GM23338 (cell line): ENCODE results near the gene CGGBP1. TPM values are rescaled to one million over a fixed set of nuclear protein-coding genes. Genes with fewer than 3 reads are reported as not detected.

ENCODE experiments used
- ATAC-seq: fragments of 200-7000 bp; cut with Tn5 transposase; 3 replicates; pipeline ENCODE4 v1.9.1; 2020
- DNase-seq: peaks from one replicate; pipeline ENCODE4 v3.0.0-alpha.2; 2015; ENCODE audit warnings: low spot score
- H2AFZ ChIP-seq: fragments of 200-600 bp; sonication (generic); 2 replicates; pipeline ENCODE4 v1.8.0; 2016; ENCODE audit warnings: antibody characterized with exemption, mild to moderate bottlenecking, moderate library complexity
- H3F3A ChIP-seq: fragments of 200-600 bp; sonication (generic); replicated peaks from 2 replicates; pipeline ENCODE4 v1.8.0; 2017; ENCODE audit warnings: antibody characterized with exemption, mixed run types, low read depth
- H3K27ac ChIP-seq: fragments of 200-600 bp; sonication (generic); 2 replicates; pipeline ENCODE4 v1.6.1; 2016; ENCODE audit warnings: low read depth
- H3K27me3 ChIP-seq: fragments of 200-600 bp; sonication (generic); 2 replicates; pipeline ENCODE4 v1.8.0; 2016; ENCODE audit warnings: mild to moderate bottlenecking, mixed run types, moderate library complexity; ENCODE audit not compliant: insufficient read depth
- H3K36me3 ChIP-seq: fragments of 200-600 bp; sonication (generic); 2 replicates; pipeline ENCODE4 v1.8.0; 2016; ENCODE audit warnings: mild to moderate bottlenecking; ENCODE audit not compliant: insufficient read depth
- H3K4me1 ChIP-seq: fragments of 200-600 bp; sonication (generic); 2 replicates; pipeline ENCODE4 v1.8.0; 2016; ENCODE audit warnings: mild to moderate bottlenecking, moderate library complexity; ENCODE audit not compliant: insufficient read depth
- H3K4me2 ChIP-seq: fragments of 200-600 bp; sonication (generic); 2 replicates; pipeline ENCODE4 v1.7.1; 2017; ENCODE audit warnings: mixed run types
- H3K4me3 ChIP-seq: fragments of 200-600 bp; sonication (generic); 2 replicates; pipeline ENCODE4 v1.6.1; 2016; ENCODE audit warnings: mixed run types
- H3K79me2 ChIP-seq: fragments of 200-600 bp; sonication (generic); replicated peaks from 2 replicates; pipeline ENCODE4 v1.8.0; 2017; ENCODE audit warnings: mild to moderate bottlenecking; ENCODE audit not compliant: insufficient read depth
- H3K9me2 ChIP-seq: fragments of 200-600 bp; sonication (generic); 2 replicates; pipeline ENCODE4 v1.8.0; 2017; ENCODE audit not compliant: insufficient read depth
- H4K20me1 ChIP-seq: fragments of 200-600 bp; sonication (generic); replicated peaks from 2 replicates; pipeline ENCODE4 v1.8.0; 2017; ENCODE audit warnings: mild to moderate bottlenecking; ENCODE audit not compliant: insufficient read depth
- H3K27ac Mint-ChIP-seq: 2 replicates; pipeline ENCODE4 v1.8.0; 2020; ENCODE audit warnings: inconsistent platforms, mild to moderate bottlenecking, moderate library complexity, mixed read lengths
- H3K27me3 Mint-ChIP-seq: 3 replicates; pipeline ENCODE4 v1.8.0; 2022; ENCODE audit warnings: low read depth, mild to moderate bottlenecking, moderate library complexity, mixed read lengths, inconsistent platforms; ENCODE audit not compliant: insufficient read depth, poor library complexity
- H3K36me3 Mint-ChIP-seq: 3 replicates; pipeline ENCODE4 v1.8.0; 2021; ENCODE audit warnings: low read depth, mild to moderate bottlenecking, inconsistent platforms, moderate library complexity, mixed read lengths
- H3K4me1 Mint-ChIP-seq: 3 replicates; pipeline ENCODE4 v1.8.0; 2020; ENCODE audit warnings: mild to moderate bottlenecking, inconsistent platforms, mixed read lengths
- H3K4me3 Mint-ChIP-seq: 3 replicates; pipeline ENCODE4 v1.8.0; 2021; ENCODE audit warnings: moderate library complexity, mild to moderate bottlenecking, inconsistent platforms, mixed read lengths
- H3K9me3 Mint-ChIP-seq: 3 replicates; pipeline ENCODE4 v1.8.0; 2020; ENCODE audit warnings: moderate library complexity, mild to moderate bottlenecking, inconsistent platforms, mixed read lengths
- CREB1 ChIP-seq: fragments of 250-450 bp; sonication (Bioruptor Pico); IDR thresholded peaks from 2 replicates; pipeline ENCODE4 v1.5.0; 2020; ENCODE audit warnings: low read depth, mild to moderate bottlenecking, moderate library complexity
- CTCF ChIP-seq, 2 experiments: fragments of 200-600 bp in 1 of 2; sonication (generic) in 1 of 2; conservative IDR thresholded peaks; 2 replicates each; pipeline versions ENCODE4 v1.5.1 to v1.6.1; 2016 to 2017; ENCODE audit warnings: antibody characterized with exemption in 2 of 2, low read depth in 2 of 2, mild to moderate bottlenecking in 2 of 2, moderate library complexity in 1 of 2
- EZH2 ChIP-seq: fragments of 200-600 bp; sonication (generic); IDR thresholded peaks from one replicate; pipeline ENCODE4 v1.8.0; 2017; ENCODE audit warnings: antibody characterized with exemption, mild to moderate bottlenecking, low read depth; ENCODE audit not compliant: unreplicated experiment
- JUNB ChIP-seq: IDR thresholded peaks from one replicate; pipeline ENCODE4 v1.6.1; 2016; ENCODE audit warnings: antibody characterized with exemption; ENCODE audit not compliant: unreplicated experiment
- NANOG ChIP-seq: IDR thresholded peaks from 2 replicates; pipeline ENCODE4 v1.6.1; 2016; ENCODE audit warnings: antibody characterized with exemption, borderline replicate concordance
- POLR2AphosphoS5 ChIP-seq: IDR thresholded peaks from 2 replicates; pipeline ENCODE4 v1.6.1; 2016; ENCODE audit warnings: antibody characterized with exemption, low read depth
- REST ChIP-seq: IDR thresholded peaks from one replicate; pipeline ENCODE4 v1.6.1; 2018; ENCODE audit warnings: antibody characterized with exemption; ENCODE audit not compliant: unreplicated experiment
- STAT1 ChIP-seq: IDR thresholded peaks from one replicate; pipeline ENCODE4 v1.6.1; 2016; ENCODE audit warnings: antibody characterized with exemption; ENCODE audit not compliant: unreplicated experiment
- ZNF114 ChIP-seq: fragments of 250-450 bp; sonication (Bioruptor Pico); IDR thresholded peaks from 2 replicates; pipeline ENCODE4 v1.5.0; 2020; ENCODE audit warnings: mild to moderate bottlenecking, moderate library complexity
- ZNF462 ChIP-seq: fragments of 250-450 bp; sonication (Bioruptor Pico); IDR thresholded peaks from 2 replicates; pipeline ENCODE4 v1.5.0; 2020; ENCODE audit warnings: mild to moderate bottlenecking, moderate library complexity
- polyA plus RNA-seq: library from polyadenylated mRNA; unstranded; fragments of >200 nt; fragmentation: Nextera tagmentation; extraction: Ambion mirVana; gene quantifications from 2 replicates; pipeline ENCODE4 v1.2.1, GENCODE V29; 2016
- total RNA-seq: library from RNA; depleted of rRNA; stranded (reverse); fragments of >200 nt; shearing (Covaris generic); gene quantifications from 2 replicates; pipeline ENCODE4 v1.2.3, GENCODE V29; 2014

The CGGBP1 gene
- total and polyA plus RNA-seq, 2 experiments from 2014 or later: 55.5 to 63.5 TPM

GRCh38 chr3:88038566-88038965, 20.2 kb downstream of the CGGBP1 start:
- Histone ChIP-seq H3K4me2 (no peak overlapping the region), H3K79me2 (no peaks in the 10 kb centered on the region), H3K4me3 (no peak overlapping the region), H3K36me3 (no peaks in the 10 kb centered on the region), H3K27ac (no peak overlapping the region), H3K4me1 (no peaks in the 10 kb centered on the region), H4K20me1 (no peaks in the 10 kb centered on the region), H3K27me3 (no peaks in the 10 kb centered on the region), H3F3A (no peaks in the 10 kb centered on the region), H2AFZ (no peak overlapping the region), H3K9me2 (peaks cover 19% of the 10 kb centered on the region)
- H3K4me3 Mint-ChIP-seq: no peak overlapping the region
- no peaks in the 10 kb centered on the region for H3K27me3 Mint-ChIP-seq
- DNase-seq: no peak
- no peak overlapping the region for H3K27ac Mint-ChIP-seq
- TF ChIP-seq EZH2: no peak
- TF ChIP-seq REST: no peak
- no peak for TF ChIP-seq CTCF (conservative IDR thresholded peaks at IDR 0.05; ENCODE audit: low read depth in 2 of 2)
- TF ChIP-seq POLR2AphosphoS5: no peak
- no peak for TF ChIP-seq STAT1
- no peak for TF ChIP-seq CREB1
- TF ChIP-seq NANOG: no peak
- TF ChIP-seq ZNF462 (CRISPR knock-in tag): no peak
- TF ChIP-seq ZNF114: no peak
- no peak for TF ChIP-seq JUNB
- no peaks in the 10 kb centered on the region for H3K36me3 Mint-ChIP-seq
- H3K4me1 Mint-ChIP-seq: no peaks in the 10 kb centered on the region
- H3K9me3 Mint-ChIP-seq: no peaks in the 10 kb centered on the region
- no peak for ATAC-seq
